GM18873 (cell line): Measurements from ENCODE around the gene AKAP11.
A peak's percentile ranks its signal among the peaks of the same experiment; 100 is the strongest.

Source experiments
- ATAC-seq: cut with Tn5 transposase; IDR thresholded peaks from one replicate; pipeline ENCODE4 v1.9.1; 2021; ENCODE audit warnings: mild to moderate bottlenecking, moderate library complexity, moderate number of reproducible peaks; ENCODE audit not compliant: unreplicated experiment, low FRiP score

The AKAP11 gene

DNA sequence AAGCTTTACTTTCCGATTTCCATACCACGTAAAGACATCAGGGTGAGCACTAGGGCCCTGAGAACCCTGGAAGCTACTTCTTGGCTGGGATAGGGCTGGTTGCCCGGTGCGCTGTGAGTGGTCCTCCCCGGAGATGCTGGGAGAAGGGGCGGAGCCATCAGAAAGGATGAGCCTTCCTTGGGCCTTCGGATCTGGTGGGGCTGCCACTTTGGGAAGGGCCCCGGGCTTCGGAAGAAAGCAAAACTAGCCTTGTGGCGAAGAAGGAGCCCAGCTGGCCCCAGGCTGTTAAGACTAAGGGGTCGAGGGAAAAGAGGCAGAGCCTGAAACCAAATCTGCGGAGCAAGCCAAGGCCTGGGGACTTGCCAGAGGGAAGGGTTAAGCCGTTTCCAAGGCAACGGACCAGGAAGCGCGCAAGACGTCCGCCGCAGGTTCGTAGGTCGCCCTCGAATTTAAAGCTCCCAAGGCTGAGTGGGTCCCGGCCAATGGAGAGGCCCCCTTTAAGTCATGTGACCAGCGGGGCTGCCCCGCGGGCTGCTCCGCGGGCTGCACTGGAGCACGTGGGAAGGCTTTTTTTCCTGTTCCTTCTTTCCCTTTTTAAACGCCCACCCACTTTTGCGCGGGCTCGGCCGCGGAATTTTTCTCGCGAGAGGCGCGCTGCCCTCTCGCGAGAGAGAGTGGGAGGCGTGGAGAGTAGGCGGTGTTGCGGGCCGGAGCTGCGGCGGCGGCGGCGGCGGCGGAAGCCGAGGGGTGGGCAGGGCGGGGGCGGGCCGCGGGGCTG is 426 bp upstream of the AKAP11 start:
- peak; percentile 79 for ATAC-seq

DNA sequence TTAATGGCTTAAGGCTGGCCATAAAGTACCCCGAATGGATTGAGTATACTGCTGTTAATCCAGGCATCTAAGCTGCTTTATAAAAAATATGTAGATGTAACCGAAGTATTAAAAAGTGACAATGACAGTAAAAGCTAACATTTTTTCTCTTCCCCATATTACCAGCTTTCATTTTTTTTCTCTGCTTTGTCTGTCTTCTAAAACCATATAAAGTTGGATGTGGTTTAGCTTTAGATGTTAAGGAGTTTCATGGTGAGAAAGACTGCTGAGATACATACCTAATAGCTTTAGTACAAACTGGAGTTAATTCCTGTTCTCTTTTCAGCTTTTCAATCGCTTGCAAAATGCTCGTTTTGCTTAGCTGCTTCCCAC is 838 bp downstream of the AKAP11 start:
- no peak for ATAC-seq

DNA sequence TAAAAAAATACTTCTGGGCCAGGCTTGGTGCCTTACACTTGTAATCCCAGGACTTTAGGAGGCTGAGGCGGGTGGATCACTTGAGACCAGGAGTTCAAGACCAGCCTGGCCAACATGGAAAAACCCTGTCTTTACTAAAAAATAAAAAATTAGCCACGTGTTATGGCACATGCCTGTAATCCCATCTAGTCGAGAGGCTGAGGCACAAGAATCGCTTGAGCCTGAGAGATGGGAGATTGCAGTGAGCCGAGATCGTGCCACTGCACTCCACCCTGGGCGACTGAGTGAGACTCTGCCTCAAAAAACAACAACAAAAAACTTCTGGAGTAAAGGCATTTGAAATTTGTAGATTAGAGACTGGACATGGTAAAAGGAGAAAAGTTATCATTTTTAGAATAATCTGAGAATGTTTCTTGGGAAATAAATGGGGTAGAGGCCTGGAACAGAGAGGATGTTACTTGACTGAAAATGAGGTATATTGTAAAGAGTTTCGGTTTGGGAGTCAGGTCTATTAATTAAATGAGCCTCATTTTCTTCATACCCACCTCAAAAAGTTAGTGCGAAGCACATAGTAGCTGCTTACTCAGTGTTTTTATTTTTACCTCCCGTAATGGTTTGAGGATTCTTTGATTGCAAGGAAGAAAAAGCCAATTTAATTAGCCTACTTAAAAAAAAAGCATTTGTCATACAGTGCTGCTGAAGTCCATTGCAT is 2.6 kb downstream of the AKAP11 start:
- no peak for ATAC-seq

DNA sequence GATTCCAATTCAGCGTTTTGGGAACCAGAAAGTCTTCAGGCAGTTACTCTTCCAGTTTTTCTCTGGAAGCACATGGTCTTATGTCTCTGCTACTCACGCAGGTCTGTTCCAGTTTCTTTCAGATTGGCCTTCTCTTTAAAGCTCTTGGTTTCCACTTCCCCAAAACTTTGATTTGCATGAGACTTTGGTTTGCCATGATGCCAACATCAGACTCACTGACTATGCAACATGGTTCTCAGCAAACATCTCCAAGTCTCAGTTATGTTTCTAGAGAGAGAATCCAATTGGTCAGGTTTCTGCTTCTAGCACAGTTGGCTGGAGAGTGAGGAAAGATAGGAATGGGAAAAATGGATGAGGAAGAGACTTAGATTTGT is 3.1 kb downstream of the AKAP11 start:
- peak; percentile 32 for ATAC-seq

DNA sequence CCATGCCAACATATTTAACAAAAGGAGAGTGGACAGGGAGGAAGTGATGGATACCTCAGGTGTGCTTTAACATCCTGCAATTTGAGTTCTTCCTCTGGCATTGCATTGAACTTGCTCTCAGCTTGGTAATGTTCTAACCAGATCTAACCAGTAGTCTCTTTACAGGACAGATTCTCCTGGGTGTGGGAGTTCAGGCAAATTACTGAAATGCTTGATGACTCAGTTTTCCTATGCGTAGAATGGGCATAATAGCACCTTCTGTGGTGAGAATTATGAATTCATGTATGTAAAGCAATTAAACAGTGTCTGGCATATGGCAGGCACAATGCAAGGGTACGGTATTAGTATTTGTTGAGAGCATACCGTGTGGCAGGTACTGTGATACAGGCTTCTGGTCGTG is 3.6 kb downstream of the AKAP11 start:
- no peak for ATAC-seq

DNA sequence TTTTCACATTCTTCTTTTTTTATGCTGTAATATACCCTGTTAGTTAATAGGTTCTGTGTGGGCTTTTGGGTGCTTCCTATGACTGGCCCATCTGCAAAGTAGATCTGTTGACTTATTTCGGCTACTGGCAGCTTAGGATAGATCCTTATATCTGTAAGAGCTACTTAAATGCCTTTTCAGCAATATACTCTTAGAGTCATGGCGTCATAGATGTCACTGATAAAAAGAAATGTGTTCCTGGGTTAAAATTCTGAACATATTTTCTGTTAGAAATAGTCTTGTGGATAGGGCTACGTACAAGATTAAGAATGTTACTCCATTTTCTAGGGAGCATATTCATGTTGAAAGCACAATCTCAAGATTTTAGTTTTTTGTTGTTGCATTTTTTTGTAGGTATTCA is 4.7 kb downstream of the AKAP11 start:
- ATAC-seq, result no peak

GRCh38 chr13:42277618-42278276 is 5.8 kb downstream of the AKAP11 start:
- ATAC-seq, result no peak

GRCh38 chr13:42279080-42279479 is 7.1 kb downstream of the AKAP11 start:
- ATAC-seq, result no peak

DNA sequence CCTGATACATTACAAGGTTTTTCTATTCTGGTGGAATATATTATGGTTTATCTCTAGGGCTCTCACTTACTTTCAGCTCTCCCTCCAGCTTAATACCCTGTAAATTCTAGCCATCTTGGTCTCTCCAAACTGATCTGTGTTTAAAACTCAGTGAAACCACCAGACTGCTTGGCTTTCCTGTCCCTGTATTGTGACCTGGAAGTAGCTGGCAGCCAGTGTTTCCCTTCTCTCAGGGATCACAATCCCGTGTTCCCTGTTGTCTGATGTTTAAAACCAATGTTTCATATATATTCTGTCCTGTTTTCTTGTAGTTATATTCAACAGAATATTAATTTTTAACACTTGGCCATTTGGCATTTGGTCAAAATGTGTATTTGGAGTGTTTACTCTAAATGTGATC is 8.0 kb downstream of the AKAP11 start:
- ATAC-seq, result no peak

- ATAC-seq, result no peak
These were observed 8.6 kb downstream of the AKAP11 start for GRCh38 chr13:42280537-42280936.

DNA sequence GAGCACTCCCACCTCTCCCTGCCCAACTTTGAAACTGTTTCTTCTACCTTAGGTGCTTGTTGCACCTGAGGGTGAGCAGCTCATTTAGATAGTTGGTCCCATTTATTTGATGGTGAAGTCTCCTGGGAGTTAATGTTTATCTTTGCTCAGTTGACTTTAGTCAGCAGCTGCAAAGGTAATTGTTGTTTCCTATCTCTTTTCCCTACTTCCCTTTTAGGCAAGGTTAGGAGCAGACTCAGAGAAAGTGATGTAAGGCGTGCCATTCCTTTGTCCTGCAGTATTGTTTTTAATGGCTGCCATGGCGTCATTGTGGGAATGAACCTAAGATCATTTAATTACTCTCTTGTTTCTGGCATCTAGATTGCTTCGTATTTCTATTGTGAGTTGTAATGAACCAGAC is 11.6 kb downstream of the AKAP11 start:
- ATAC-seq, result no peak

GRCh38 chr13:42284068-42284467 is 12.1 kb downstream of the AKAP11 start:
- no peak for ATAC-seq

DNA sequence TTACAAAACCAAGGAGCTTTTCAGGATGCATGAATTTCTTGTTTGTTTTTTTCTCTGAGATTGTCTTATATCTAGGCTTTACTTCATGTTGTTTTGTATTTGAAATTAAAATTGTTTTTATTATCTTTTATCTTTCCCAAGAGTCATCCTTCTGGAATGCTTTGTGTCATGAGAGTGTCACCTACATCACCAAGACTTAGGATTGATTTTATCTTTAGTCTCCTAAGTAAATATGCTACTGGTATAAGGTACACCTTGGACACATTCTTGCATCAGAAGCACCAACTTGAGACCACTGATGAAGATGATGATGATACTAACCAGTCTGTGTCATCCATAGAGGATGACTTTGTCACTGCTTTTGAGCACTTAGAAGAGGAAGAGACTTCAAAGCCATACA is 26.4 kb downstream of the AKAP11 start:
- no peak for ATAC-seq

- ATAC-seq, result no peak
These were observed 33.6 kb downstream of the AKAP11 start for GRCh38 chr13:42305503-42305902.

DNA sequence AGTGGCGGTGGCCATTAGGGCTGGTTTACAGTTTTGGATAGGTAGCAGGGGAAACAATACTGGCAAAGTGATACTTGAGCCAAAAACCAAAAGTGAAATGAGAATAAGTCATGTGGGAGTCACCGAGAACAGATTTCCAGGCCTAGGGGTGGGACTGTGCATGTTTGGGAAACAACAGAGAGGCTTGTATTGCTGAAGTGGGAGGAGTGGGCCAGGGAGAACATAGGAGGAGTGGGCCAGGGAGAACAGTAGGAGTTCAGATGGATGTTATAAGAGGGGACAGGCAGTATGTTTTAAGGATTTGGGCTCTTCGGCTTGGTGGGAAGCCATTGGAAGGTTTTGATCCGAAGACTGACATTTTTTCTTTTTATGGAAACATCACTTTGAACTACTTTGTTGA is 35.5 kb downstream of the AKAP11 start:
- ATAC-seq, result no peak

- no peak for ATAC-seq
These were observed 41.0 kb downstream of the AKAP11 start for GRCh38 chr13:42312817-42313431.

GRCh38 chr13:42318570-42318969 is 46.6 kb downstream of the AKAP11 start:
- ATAC-seq, result no peak

DNA sequence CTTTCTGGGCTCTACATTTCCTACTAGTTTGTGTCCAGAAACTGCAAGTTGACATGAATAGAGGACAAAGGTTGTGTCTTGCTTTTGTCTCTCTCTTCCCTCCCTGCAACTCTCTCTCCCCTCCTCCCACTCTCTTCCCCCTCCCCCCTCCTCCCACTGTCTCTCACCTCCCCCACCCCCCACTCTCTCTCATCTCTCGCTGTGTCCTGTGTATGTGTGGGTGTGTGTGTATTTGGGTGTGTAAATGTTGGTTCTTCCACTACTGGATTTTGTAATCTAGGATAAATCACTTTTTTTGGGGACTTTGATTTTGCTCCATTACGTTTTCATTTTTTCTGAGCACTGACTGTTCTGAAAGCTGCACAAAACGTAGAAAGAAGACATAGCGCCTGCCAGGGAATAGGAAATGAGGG is 48.4 kb downstream of the AKAP11 start:
- no peak for ATAC-seq

GRCh38 chr13:42322806-42323205 is 50.9 kb downstream of the AKAP11 start:
- no peak for ATAC-seq

GRCh38 chr13:42324704-42325103 is 52.8 kb downstream of the AKAP11 start:
- ATAC-seq, result no peak

DNA sequence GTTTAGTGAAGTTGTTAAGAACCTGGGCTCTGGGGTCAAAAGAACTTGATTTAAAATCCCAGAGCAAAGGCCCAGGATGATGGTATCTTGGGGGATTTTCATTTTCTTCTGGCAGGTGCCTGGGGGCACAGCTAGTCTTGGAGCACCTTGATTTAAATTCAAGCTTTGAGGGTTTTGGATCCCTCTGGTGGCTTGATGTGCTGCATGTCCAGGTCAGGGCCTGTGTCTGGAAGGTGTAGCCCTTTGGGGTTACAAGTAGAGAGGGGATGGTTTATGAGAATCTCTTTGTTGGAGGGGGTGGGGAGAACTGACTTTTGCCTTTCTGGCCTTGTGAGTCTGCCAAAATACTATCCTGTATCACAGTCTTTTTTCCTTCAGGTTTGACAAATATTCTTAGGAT is 55.8 kb downstream of the AKAP11 start:
- ATAC-seq, result no peak
